NB4 (cell line): ENCODE results near the gene SLC7A7.

Experiments used
- POLR2A ChIP-seq: IDR thresholded peaks from 2 replicates; pipeline ENCODE4 v1.6.1; 2011; ENCODE audit warnings: mild to moderate bottlenecking; ENCODE audit not compliant: insufficient read length; ENCODE audit errors: extremely low read depth
- TF ChIP-seq, protein P1 (sequence below): IDR thresholded peaks from one replicate; pipeline ENCODE4 v1.5.1; 2012; ENCODE audit warnings: low read depth, low read length

DNA sequence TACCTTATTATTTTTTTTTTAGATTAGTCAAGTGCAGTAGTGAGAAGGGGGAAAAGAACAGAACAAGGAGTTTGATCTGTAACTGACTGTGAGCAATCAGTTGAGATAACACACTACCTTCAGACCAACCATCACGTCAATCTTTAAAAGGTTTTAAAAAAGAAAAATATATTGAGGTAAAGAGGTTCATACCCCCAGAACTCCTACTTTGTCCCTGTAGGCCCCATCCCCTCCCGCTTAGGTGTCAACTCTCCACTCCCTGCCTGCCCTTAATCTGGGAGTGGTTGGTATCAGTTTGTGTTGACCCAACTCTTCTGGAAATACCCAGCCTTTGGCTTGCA, 37.3 kb upstream of the SLC7A7 start:
- no peak for TF ChIP-seq POLR2A
- TF ChIP-seq, protein P1, sequence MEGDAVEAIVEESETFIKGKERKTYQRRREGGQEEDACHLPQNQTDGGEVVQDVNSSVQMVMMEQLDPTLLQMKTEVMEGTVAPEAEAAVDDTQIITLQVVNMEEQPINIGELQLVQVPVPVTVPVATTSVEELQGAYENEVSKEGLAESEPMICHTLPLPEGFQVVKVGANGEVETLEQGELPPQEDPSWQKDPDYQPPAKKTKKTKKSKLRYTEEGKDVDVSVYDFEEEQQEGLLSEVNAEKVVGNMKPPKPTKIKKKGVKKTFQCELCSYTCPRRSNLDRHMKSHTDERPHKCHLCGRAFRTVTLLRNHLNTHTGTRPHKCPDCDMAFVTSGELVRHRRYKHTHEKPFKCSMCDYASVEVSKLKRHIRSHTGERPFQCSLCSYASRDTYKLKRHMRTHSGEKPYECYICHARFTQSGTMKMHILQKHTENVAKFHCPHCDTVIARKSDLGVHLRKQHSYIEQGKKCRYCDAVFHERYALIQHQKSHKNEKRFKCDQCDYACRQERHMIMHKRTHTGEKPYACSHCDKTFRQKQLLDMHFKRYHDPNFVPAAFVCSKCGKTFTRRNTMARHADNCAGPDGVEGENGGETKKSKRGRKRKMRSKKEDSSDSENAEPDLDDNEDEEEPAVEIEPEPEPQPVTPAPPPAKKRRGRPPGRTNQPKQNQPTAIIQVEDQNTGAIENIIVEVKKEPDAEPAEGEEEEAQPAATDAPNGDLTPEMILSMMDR = no peak
